Stimulated activated CD8-positive, alpha-beta memory T cell treated with anti-CD3 and anti-CD28 coated beads, Interleukin-7, amount 100 ng/mL, for 24 hours (primary cell): ENCODE measurements around the gene NFYA.

Experiments
- DNase-seq: peaks from one replicate; pipeline ENCODE4 v3.0.0-alpha.2; 2020; ENCODE audit warnings: low read depth

NFYA gene

DNA sequence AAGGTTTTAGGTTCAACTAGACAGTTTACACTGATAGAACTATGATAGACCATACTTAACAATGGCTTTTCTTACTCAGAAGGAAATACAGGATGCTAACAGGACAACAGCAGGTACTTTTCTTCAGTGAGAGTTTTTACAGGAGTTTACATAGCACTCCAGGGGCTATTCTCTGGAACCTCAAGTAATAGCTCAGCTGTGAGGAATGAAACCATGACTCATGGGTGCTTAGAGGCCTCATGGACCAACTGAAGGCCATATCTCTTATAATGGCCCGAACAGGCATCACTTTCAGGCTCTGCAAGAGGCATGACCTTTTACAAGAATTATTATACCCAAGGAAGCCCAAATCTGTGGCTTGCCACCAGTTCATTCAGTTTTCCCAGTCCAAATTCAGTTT, 49.6 kb downstream of the NFYA start:
- DNase-seq = no peak

GRCh38 chr6:41122918-41123317, 50.1 kb downstream of the NFYA start:
- DNase-seq = no peak

DNA sequence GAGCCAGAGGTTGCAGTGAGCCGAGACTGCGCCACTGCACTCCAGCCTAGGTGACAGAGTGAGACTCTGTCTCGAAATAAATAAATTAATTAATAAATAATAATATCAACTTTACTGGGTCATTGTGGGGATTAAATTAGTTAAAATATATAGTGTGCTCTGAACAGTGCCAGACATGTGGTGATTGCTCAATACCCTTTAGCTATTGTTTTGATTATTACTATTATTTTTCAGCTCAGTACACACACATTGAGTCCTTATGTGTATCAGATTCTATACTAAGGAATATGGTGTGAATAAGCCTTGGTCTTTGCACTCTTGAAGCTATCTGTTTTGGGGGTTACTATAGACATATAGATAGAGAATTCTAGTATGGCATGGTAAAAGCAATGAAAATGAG, 52.5 kb downstream of the NFYA start:
- DNase-seq = no peak

- no peak for DNase-seq
Measured at GRCh38 chr6:41132254-41132653, 59.5 kb downstream of the NFYA start.

DNA sequence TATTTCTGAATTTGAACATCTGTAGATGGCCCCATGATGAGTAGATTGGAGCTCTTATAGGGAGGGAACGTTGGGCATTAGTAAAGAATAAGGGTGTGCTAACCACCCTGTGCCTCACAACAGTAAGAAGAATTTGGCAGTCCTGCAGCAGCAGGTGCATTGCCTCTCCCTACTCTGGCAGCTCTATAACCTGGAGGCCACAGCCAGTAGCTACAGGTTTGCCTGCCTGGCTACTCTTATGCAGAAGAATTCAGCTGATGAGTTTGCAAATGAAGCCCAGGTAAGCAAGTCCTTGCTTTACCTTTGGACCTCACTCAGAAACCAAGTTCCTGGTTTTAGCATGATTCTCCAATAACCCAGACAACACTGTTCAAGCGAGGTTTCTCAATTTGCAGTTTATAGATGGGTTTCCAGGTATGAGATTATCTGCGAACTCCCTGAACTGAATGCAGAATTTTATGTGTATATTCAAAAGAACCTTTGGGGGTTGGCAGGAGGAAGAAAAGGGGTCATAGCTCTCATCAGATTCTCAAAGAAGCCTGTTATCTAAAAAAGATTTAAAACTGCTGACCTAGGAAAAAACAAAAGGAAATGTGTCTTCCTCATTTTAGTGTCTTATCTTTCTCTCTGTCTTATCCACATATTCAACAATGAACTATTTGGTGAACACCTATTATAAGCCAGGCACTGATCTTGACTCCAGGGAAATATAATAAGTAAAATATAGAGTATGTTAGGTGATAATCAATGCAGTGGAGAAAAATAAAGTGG, 62.5 kb downstream of the NFYA start:
- no peak for DNase-seq

DNA sequence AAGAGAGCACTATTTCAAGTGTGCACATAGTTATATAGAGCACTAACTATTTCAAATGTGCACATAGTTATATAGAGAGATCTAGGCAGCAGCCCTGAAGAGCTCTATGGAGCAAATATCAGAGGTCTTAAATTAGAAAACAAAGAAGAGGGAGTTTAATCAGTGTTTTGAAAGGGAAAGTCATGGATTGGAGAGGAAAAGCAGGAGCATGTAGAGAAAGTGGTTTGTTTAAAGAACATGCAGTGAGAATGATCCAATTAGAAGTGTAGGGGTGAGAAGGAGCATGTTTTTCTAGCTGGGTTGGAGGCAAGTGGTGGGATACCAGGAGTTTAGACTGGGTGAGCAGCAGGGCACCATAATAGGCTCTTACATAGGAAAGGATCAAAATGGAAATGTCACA, 64.1 kb downstream of the NFYA start:
- DNase-seq = no peak

- DNase-seq = no peak
Measured at GRCh38 chr6:41147917-41148316, 75.1 kb downstream of the NFYA start.
